K562 (cell line): Measurements from ENCODE around the gene MDM4. TPM values are rescaled to one million over a fixed set of nuclear protein-coding genes. Genes with fewer than 3 reads are reported as not detected.
"Not testable (repeated sequence)": the region's sequence is repeated elsewhere in the genome, so short reads cannot be mapped to it uniquely, and the experiment has no call there.

Source experiments
- ATAC-seq: fragments of 200-7000 bp; cut with Tn5 transposase; 3 replicates; pipeline ENCODE4 v1.9.1; 2020; ENCODE audit warnings: moderate library complexity
- BruUV-seq: library from RNA; stranded (reverse); fragments of 400-500 nt; replicated peaks from 2 replicates; lab custom pipeline; 2021; lab: Mats Ljungman, UMichigan
- CTCF ChIA-PET: fragments of 300-600 bp; formaldehyde crosslinking; extraction: SDS; loops from one replicate; lab custom pipeline; 2021; ENCODE audit warnings: low intra/inter-chr PET ratio; lab: Yijun Ruan, JAX
- POLR2A ChIA-PET: fragments of 300-600, 350-650 bp; sonication (Branson Sonifier 250); formaldehyde crosslinking; extraction: SDS; loops from one replicate; lab custom pipeline; 2021; ENCODE audit warnings: antibody characterized with exemption, inconsistent platforms; lab: Yijun Ruan, JAX
- DNase-seq, 4 experiments: peaks; one replicate each; pipeline versions ENCODE4 v3.0.0 to v3.0.0-alpha.2; 2011 to 2018; ENCODE audit warnings: low spot score in 3 of 4, mixed read lengths in 3 of 4; ENCODE audit errors: extremely low read depth in 1 of 4
- FAIRE-seq: peaks from 2 replicates; lab custom pipeline; 2011; peaks lifted over from hg19 to GRCh38; lab: Jason Lieb, UNC
- H2AFZ ChIP-seq: 2 replicates; pipeline ENCODE4 v1.6.0; 2011; ENCODE audit warnings: low read depth, low read length, control low read depth, inconsistent platforms
- H3K27ac ChIP-seq: fragments of 200-600 bp; 3 replicates; pipeline ENCODE4 v1.8.0; 2011; ENCODE audit warnings: low read depth, mild to moderate bottlenecking, control low read depth, inconsistent platforms, low read length, moderate library complexity, mixed read lengths; ENCODE audit errors: extremely low read depth
- H3K27me3 ChIP-seq, 2 experiments: fragments of 300-600 bp in 1 of 2; 2 replicates in 1 of 2; 3 replicates in 1 of 2; pipeline versions ENCODE4 v1.6.0 to v1.8.0; 2011; ENCODE audit warnings: inconsistent platforms in 2 of 2, low read length in 2 of 2, mild to moderate bottlenecking in 1 of 2, mixed read lengths in 1 of 2, moderate library complexity in 1 of 2; ENCODE audit not compliant: control insufficient read depth in 2 of 2, insufficient read depth in 2 of 2
- H3K36me3 ChIP-seq: fragments of 300-600 bp; 3 replicates; pipeline ENCODE4 v1.8.0; 2011; ENCODE audit warnings: mild to moderate bottlenecking, low read length, inconsistent platforms; ENCODE audit not compliant: control insufficient read depth, insufficient read depth
- H3K4me1 ChIP-seq, 2 experiments: fragments of 200-600 bp in 1 of 2; replicated peaks in 1 of 2; 2 replicates in 1 of 2; 3 replicates in 1 of 2; pipeline versions ENCODE4 v1.5.1 to v1.8.0; 2011; ENCODE audit warnings: inconsistent platforms in 2 of 2, low read length in 2 of 2, mild to moderate bottlenecking in 1 of 2, mixed read lengths in 1 of 2, moderate library complexity in 1 of 2; ENCODE audit not compliant: control insufficient read depth in 2 of 2, insufficient read depth in 2 of 2
- H3K4me2 ChIP-seq: 2 replicates; pipeline ENCODE4 v1.6.1; 2011; ENCODE audit warnings: low read length, control low read depth, inconsistent platforms, mixed read lengths; ENCODE audit not compliant: insufficient read depth
- H3K4me3 ChIP-seq: fragments of 200-600 bp; sonication (generic), shearing (Covaris generic); 2 replicates; pipeline ENCODE4 v1.5.1; 2016; ENCODE audit warnings: control low read depth, inconsistent platforms
- H3K79me2 ChIP-seq: fragments of 200-600 bp; 3 replicates; pipeline ENCODE4 v1.8.0; 2011; ENCODE audit warnings: low read length, inconsistent platforms; ENCODE audit not compliant: control insufficient read depth, insufficient read depth
- H3K9ac ChIP-seq, 2 experiments: 2 replicates each; pipeline versions ENCODE4 v1.6.0 to v1.6.1; 2011; ENCODE audit warnings: low read depth in 2 of 2, low read length in 2 of 2, control low read depth in 1 of 2, inconsistent platforms in 1 of 2, mild to moderate bottlenecking in 1 of 2, mixed read lengths in 1 of 2; ENCODE audit not compliant: insufficient read depth in 1 of 2
- H3K9me1 ChIP-seq: one replicate; pipeline ENCODE4 v1.6.0; 2011; ENCODE audit warnings: inconsistent platforms, mild to moderate bottlenecking, low read length, moderate library complexity; ENCODE audit not compliant: control insufficient read depth, insufficient read depth
- H3K9me3 ChIP-seq: replicated peaks from 2 replicates; pipeline ENCODE4 v1.5.1; 2011; ENCODE audit warnings: low read depth, low read length, inconsistent platforms; ENCODE audit not compliant: control insufficient read depth, insufficient read depth
- H4K20me1 ChIP-seq: replicated peaks from 2 replicates; pipeline ENCODE4 v1.6.1; 2011; ENCODE audit warnings: low read length, inconsistent platforms, mixed read lengths; ENCODE audit not compliant: control insufficient read depth, insufficient read depth
- BCOR ChIP-seq: fragments of 450-650 bp; IDR thresholded peaks from 2 replicates; pipeline ENCODE4 v1.6.1; 2016
- CEBPB ChIP-seq: fragments of 450-650 bp; IDR thresholded peaks from 2 replicates; pipeline ENCODE4 v1.6.1; 2016; ENCODE audit warnings: missing genetic modification characterization, missing compliant biosample characterization
- CTBP1 ChIP-seq: fragments of 450-650 bp; IDR thresholded peaks from 2 replicates; pipeline ENCODE4 v1.6.1; 2016; ENCODE audit warnings: borderline replicate concordance
- DACH1 ChIP-seq: fragments of 450-650 bp; IDR thresholded peaks from 2 replicates; pipeline ENCODE4 v1.6.1; 2018; ENCODE audit not compliant: partially characterized antibody
- NFIX ChIP-seq: fragments of 250-450 bp; sonication (Bioruptor Pico); IDR thresholded peaks from 2 replicates; pipeline ENCODE4 v1.4.0; 2020; ENCODE audit warnings: low read depth, mild to moderate bottlenecking, moderate library complexity
- PRDM10 ChIP-seq: fragments of 450-650 bp; IDR thresholded peaks from 2 replicates; pipeline ENCODE4 v1.6.1; 2018; ENCODE audit not compliant: partially characterized antibody
- SPI1 ChIP-seq: IDR thresholded peaks from 2 replicates; pipeline ENCODE4 v1.6.1; 2011; ENCODE audit warnings: low read depth, low read length, control low read depth, borderline replicate concordance
- ZBTB9 ChIP-seq: fragments of 450-650 bp; formaldehyde crosslinking; IDR thresholded peaks from 2 replicates; pipeline ENCODE4 v1.4.0; 2020; ENCODE audit warnings: mild to moderate bottlenecking, moderate library complexity
- ZNF121 ChIP-seq: sonication (generic); formaldehyde crosslinking; conservative IDR thresholded peaks from 2 replicates; pipeline ENCODE4 v1.8.0; 2022; ENCODE audit warnings: missing genetic modification reagents
- WGBS: fragments of 100-300 bp; shearing (Covaris generic); methylation state at CpG from one replicate; pipeline ENCODE4 v1.1.6; 2016; ENCODE audit warnings: low coverage, mixed read lengths; ENCODE audit not compliant: insufficient coverage; ENCODE audit errors: missing lambda C conversion rate; 5-methylcytosine and 5-hydroxymethylcytosine counted together
- in situ Hi-C: fragments of 300-500 bp; cut with MboI; formaldehyde crosslinking; loops from 4 replicates; pipeline ENCODE4 v1.15.0; 2018; ENCODE audit warnings: inconsistent platforms, mixed read lengths
- intact Hi-C: fragments of 100-400 bp; cut with micrococcal nuclease; formaldehyde crosslinking; loops from 2 replicates; pipeline ENCODE4 v1.14.2; 2022
- polyA plus RNA-seq, 8 experiments: library from polyadenylated mRNA; depleted of rRNA in 4 of 8; stranded (reverse) in 5 of 8; unstranded in 3 of 8; fragments of >200 nt; fragmentation: Nextera tagmentation in 2 of 8; fragmentation: Illumina TruSeq in 1 of 8; extraction: Ambion mirVana in 2 of 8; extraction: Trizol in 1 of 8; gene quantifications; 2 replicates each; pipeline versions ENCODE4 v1.2.1 to v1.2.3, GENCODE V29; 2011 to 2014; ENCODE audit warnings: inconsistent platforms in 1 of 8, missing spikeins in 1 of 8
- total RNA-seq, 7 experiments: library from RNA; depleted of rRNA in 6 of 7; stranded (reverse); fragments of >200 nt in 6 of 7; fragmentation: Illumina TruSeq in 2 of 7; extraction: Trizol in 2 of 7; gene quantifications; 2 replicates each; pipeline versions ENCODE4 v1.2.1 to v1.2.3, GENCODE V29; 2011 to 2021; ENCODE audit warnings: low replicate concordance in 1 of 7

Gene MDM4
- total and polyA plus RNA-seq, 9 of the 15 experiments (the other 6 are each of a cell fraction or from before 2014, with no cell fraction given) = 3.3 to 61.7 (median 21.2) TPM

DNA sequence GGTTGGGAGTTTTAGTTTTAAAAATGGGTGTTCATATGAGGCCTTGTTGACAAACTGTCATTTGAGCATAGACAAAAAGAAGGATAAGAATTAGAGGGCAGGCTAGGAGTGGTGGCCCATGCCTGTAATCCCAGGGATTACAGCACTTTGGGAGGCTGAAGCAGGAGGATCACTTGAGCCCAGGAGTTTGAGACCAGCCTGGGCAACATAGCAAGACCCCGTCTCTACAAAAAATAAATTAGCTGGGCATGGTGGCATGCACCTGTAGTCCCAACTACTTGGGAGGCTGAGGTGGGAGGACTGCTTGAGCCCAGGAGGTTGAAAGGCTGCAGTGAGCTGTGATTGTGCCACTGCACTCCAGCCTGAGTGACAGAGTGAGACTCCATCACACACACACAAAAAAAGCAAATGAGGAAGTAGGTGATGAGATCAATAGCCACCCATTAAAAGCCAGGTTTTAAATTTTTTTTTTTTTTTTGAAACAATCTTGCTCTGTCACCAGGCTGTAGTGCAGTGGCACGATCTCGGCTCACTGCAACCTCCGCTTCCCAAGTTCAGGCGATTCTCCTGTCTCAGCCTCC lies 5.8 kb downstream of the MDM4 start:
- H3K27me3 ChIP-seq, H3K27ac ChIP-seq, intact Hi-C loops, H3K4me3 ChIP-seq, H3K9me3 ChIP-seq: not testable (repeated sequence)
- H3K4me1 ChIP-seq = peaks cover 36 to 39% of the 10 kb centered on the region in 2 experiments
- POLR2A ChIA-PET = interaction anchor here (1.7 kb wide), 1 partner anchor 9 kb away, joined by 9 read pairs; no protein-coding TSS in a partner anchor
- 85% methylated on average over 5 of the region's 5 CpGs for WGBS
- TF ChIP-seq SPI1 (0 out of 2 replicates have a peak, but pooled peaks have one; percentile 11), BCOR (peak; percentile 52; the same call in 1 of the 2 replicates), ZNF121 (peak; percentile 98)
- TF ChIP-seq, all 486 proteins: peak for 3; not testable (repeated sequence) for 483
- Histone ChIP-seq H3K79me2 (peaks cover 82% of the 10 kb centered on the region), H3K36me3 (peaks cover 79% of the 10 kb centered on the region), H4K20me1 (peaks cover 16% of the 10 kb centered on the region; the same call in 1 of the 2 replicates)
- ATAC-seq, H2AFZ ChIP-seq, CTCF ChIA-PET, DNase-seq, H3K9ac ChIP-seq, H3K4me2 ChIP-seq, BruUV-seq, in situ Hi-C loops, FAIRE-seq, H3K9me1 ChIP-seq: not testable (repeated sequence)

- no peak overlapping the region for H3K9ac ChIP-seq
- ChIA-PET POLR2A (interaction anchor here (0.6 to 8.8 kb wide), 6 partner anchors 7 to 283 kb away, joined by 3 to 91 read pairs (median 6); partner anchors contain the start of gene MDM4), CTCF (no interaction called here)
- H3K27me3 ChIP-seq = no peaks in the 10 kb centered on the region
- H3K4me1 ChIP-seq = peaks cover 23 to 26% of the 10 kb centered on the region in 2 experiments
- H3K36me3 ChIP-seq = peaks cover 82% of the 10 kb centered on the region
- peak overlapping the region; percentile 27; the same call in 2 of the 3 replicates for H3K27ac ChIP-seq
- intact Hi-C loops = no loop called here
- H4K20me1 ChIP-seq = peaks cover 11% of the 10 kb centered on the region; the same call in 1 of the 2 replicates
- FAIRE-seq (no peak), DNase-seq (peak in 1 of 4 experiments; percentile 42), ATAC-seq (no peak)
- peaks cover 2% of the 10 kb centered on the region for H3K9me1 ChIP-seq
- in situ Hi-C loops = no loop called here
- no TSS peak for BruUV-seq
- peaks cover 65% of the 10 kb centered on the region for H3K79me2 ChIP-seq
- H3K4me3 ChIP-seq = no peak overlapping the region
- H3K9me3 ChIP-seq = peaks cover 6% of the 10 kb centered on the region; the same call in 1 of the 2 replicates
- no peak overlapping the region for H2AFZ ChIP-seq
- peak overlapping the region; percentile 20 for H3K4me2 ChIP-seq
- WGBS = 82% methylated on average over 9 of the region's 9 CpGs
- TF ChIP-seq NFIX (CRISPR knock-in tag) (no peak), ZBTB9 (CRISPR knock-in tag) (no peak), CEBPB (tag) (no peak), PRDM10 (no peak), DACH1 (no peak), CTBP1 (peak; percentile 69; the same call in 1 of the 2 replicates)
Observed at GRCh38 chr1:204523605-204524215, 7.5 kb downstream of the MDM4 start.
